SK-N-MC (cell line): ENCODE measurements around the gene FOXO1.

Experiments used
- DNase-seq: peaks from one replicate; pipeline ENCODE4 v3.0.0-alpha.2; 2011; ENCODE audit warnings: low read depth, low spot score
- H3K27ac ChIP-seq: fragments of 200-600 bp; sonication (generic); 2 replicates; pipeline ENCODE4 v1.5.1; 2016; ENCODE audit warnings: mixed run types
- H3K36me3 ChIP-seq: fragments of 200-600 bp; sonication (generic); 2 replicates; pipeline ENCODE4 v1.6.1; 2017; ENCODE audit warnings: antibody characterized with exemption, low read length, mixed read lengths; ENCODE audit not compliant: insufficient read depth
- H3K4me3 ChIP-seq: fragments of 200-600 bp; sonication (generic); 2 replicates; pipeline ENCODE4 v1.5.1; 2016
- H3K9ac ChIP-seq: fragments of 200-600 bp; sonication (generic); 2 replicates; pipeline ENCODE4 v1.8.0; 2017; ENCODE audit warnings: mixed run types, mixed read lengths; ENCODE audit not compliant: insufficient read length
- H3K9me3 ChIP-seq: fragments of 200-600 bp; sonication (generic); 2 replicates; pipeline ENCODE4 v1.6.1; 2017; ENCODE audit warnings: low read depth, mild to moderate bottlenecking, antibody characterized with exemption, low read length, moderate library complexity, mixed read lengths
- EZH2 ChIP-seq: fragments of 200-600 bp; sonication (generic); IDR thresholded peaks from one replicate; pipeline ENCODE4 v1.6.1; 2017; ENCODE audit warnings: antibody characterized with exemption
- FOXP2 ChIP-seq: optimal IDR thresholded peaks from 2 replicates; pipeline ENCODE3; 2011; ENCODE audit warnings: mild to moderate bottlenecking, moderate library complexity; ENCODE audit not compliant: insufficient read depth; ENCODE audit errors: extremely low read length, control extremely low read depth
- POLR2AphosphoS5 ChIP-seq: IDR thresholded peaks from 2 replicates; pipeline ENCODE4 v1.6.1; 2012; ENCODE audit warnings: mild to moderate bottlenecking, low read depth, low read length, borderline replicate concordance

Gene FOXO1

DNA sequence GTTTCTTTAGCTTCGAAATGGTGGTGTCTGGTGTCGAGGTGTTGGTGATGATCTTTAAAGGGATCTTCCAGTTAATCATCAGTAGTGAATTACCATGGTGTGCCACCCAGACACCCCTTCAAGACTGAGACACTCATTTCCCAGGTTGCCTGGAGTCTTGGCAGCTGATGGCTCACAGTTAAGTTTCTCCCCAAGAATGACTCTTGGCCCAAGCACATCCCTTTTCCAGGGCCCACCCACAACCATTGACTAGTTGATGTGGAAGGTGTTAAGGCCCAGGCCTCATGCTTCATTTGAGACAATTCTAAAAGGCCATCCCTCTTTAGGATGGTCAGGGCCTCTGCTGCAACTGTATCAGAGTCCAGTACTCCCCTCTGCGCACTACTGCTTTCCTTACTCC, 145.5 kb downstream of the FOXO1 start:
- Histone ChIP-seq H3K9ac (no peak overlapping the region), H3K9me3 (no peaks in the 10 kb centered on the region), H3K27ac (no peak overlapping the region), H3K4me3 (no peak overlapping the region), H3K36me3 (no peaks in the 10 kb centered on the region)
- no peak for TF ChIP-seq EZH2
- no peak for TF ChIP-seq FOXP2
- no peak for TF ChIP-seq POLR2AphosphoS5
- no peak for DNase-seq

- Histone ChIP-seq H3K9me3 (no peaks in the 10 kb centered on the region), H3K27ac (no peak overlapping the region), H3K9ac (no peak overlapping the region), H3K36me3 (no peaks in the 10 kb centered on the region), H3K4me3 (no peak overlapping the region)
- no peak for DNase-seq
- TF ChIP-seq FOXP2 (no peak), POLR2AphosphoS5 (no peak), EZH2 (no peak)
Observed at GRCh38 chr13:40519637-40520036, 146.8 kb downstream of the FOXO1 start.

- Histone ChIP-seq H3K9ac (no peak overlapping the region), H3K9me3 (no peaks in the 10 kb centered on the region), H3K27ac (no peak overlapping the region), H3K36me3 (no peaks in the 10 kb centered on the region), H3K4me3 (no peak overlapping the region)
- no peak for TF ChIP-seq EZH2
- TF ChIP-seq FOXP2 = no peak
- TF ChIP-seq POLR2AphosphoS5 = no peak
- DNase-seq = no peak
Observed at GRCh38 chr13:40518481-40518882, 148.0 kb downstream of the FOXO1 start.

DNA sequence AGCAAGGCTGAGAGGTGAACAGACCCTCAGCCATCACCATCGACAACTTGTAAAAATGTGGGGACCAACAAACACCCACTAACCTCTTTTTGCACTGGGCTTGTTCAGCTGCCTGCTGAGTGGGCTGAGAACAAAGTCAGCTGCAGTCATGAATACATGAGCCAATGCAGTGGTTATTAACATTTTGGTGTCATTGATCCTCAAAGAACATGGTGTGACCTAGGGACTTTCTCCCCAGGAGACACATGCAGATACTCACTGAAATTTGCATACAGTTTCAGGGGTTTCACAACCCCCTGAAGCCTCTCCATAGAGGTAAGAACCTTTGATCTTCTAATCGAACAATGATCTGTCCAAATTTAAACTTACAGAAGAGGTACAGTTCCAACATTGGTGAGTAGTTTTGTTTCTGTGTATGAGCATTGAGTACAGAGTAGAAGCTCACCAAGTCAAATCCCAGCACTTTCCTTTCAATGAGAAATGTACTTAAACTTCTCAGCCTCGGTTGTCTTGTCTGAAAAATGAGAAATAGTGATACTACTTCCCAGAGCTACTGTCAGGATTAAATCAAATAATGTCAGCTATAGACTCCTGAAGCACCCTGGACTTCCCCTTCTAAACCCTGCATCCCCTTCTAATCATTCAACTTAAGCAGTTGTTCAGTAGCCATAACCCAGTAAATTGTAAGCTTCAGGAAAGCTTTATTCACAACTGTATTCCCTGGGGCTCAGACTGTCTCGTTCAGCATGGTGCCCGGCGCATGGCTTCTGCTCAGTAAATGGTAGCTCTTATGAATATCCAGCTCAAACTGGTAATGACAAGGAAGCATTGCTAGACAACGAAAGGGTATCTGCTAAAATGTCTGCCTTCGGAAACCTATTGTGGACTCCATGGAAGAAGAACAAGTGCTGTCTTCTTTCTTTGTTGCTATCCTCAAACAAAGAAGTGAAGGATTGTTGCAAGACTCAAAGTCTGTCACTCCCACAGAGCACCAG, 148.7 kb downstream of the FOXO1 start:
- no peak for DNase-seq
- H3K27ac ChIP-seq = no peak overlapping the region

GRCh38 chr13:40515702-40516101, 150.7 kb downstream of the FOXO1 start:
- no peak overlapping the region for H3K4me3 ChIP-seq
- no peaks in the 10 kb centered on the region for H3K36me3 ChIP-seq
- no peaks in the 10 kb centered on the region for H3K9me3 ChIP-seq
- DNase-seq = no peak
- H3K27ac ChIP-seq = no peak overlapping the region
- TF ChIP-seq FOXP2 (no peak), EZH2 (no peak), POLR2AphosphoS5 (no peak)
- H3K9ac ChIP-seq = no peak overlapping the region

More for the DNA sequence above, 148.7 kb downstream of the FOXO1 start:
- Histone ChIP-seq H3K9ac (no peak overlapping the region), H3K36me3 (no peaks in the 10 kb centered on the region), H3K9me3 (no peaks in the 10 kb centered on the region), H3K4me3 (no peak overlapping the region)
- no peak for TF ChIP-seq EZH2
- TF ChIP-seq POLR2AphosphoS5 = no peak
- TF ChIP-seq FOXP2 = no peak

DNA sequence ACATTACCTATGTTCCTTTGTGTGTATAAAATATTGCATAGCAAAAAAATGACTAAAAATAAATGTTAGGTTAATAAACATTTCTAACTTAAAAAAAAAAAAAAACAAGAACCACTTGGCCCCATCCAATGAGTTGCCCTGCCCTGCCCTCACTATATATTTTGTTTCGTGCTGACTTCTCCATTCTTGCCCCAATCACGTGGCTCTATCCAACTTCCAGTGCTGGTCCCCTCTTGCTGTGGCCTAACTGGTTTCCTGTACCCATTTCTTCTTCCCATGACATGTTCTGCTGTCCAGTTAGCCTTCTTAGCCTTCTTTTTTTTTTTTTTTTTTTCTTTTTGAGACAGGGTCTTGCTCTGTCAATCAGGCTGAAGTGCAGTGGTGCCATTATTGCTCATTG, 151.6 kb downstream of the FOXO1 start:
- Histone ChIP-seq H3K36me3 (no peaks in the 10 kb centered on the region), H3K27ac (no peak overlapping the region), H3K4me3 (no peak overlapping the region), H3K9ac (no peak overlapping the region), H3K9me3 (no peaks in the 10 kb centered on the region)
- DNase-seq = no peak
- TF ChIP-seq FOXP2 = no peak

GRCh38 chr13:40509876-40510275, 156.6 kb downstream of the FOXO1 start:
- Histone ChIP-seq H3K27ac (no peak overlapping the region), H3K9me3 (no peaks in the 10 kb centered on the region), H3K9ac (no peak overlapping the region), H3K4me3 (no peak overlapping the region), H3K36me3 (no peaks in the 10 kb centered on the region)
- TF ChIP-seq FOXP2 = no peak
- no peak for TF ChIP-seq POLR2AphosphoS5
- TF ChIP-seq EZH2 = no peak
- DNase-seq = no peak

- Histone ChIP-seq H3K27ac (no peak overlapping the region), H3K9me3 (no peaks in the 10 kb centered on the region), H3K9ac (no peak overlapping the region), H3K36me3 (no peaks in the 10 kb centered on the region), H3K4me3 (no peak overlapping the region)
- TF ChIP-seq FOXP2 (no peak), EZH2 (no peak), POLR2AphosphoS5 (no peak)
- no peak for DNase-seq
Observed at GRCh38 chr13:40508767-40509342, 157.6 kb downstream of the FOXO1 start.

DNA sequence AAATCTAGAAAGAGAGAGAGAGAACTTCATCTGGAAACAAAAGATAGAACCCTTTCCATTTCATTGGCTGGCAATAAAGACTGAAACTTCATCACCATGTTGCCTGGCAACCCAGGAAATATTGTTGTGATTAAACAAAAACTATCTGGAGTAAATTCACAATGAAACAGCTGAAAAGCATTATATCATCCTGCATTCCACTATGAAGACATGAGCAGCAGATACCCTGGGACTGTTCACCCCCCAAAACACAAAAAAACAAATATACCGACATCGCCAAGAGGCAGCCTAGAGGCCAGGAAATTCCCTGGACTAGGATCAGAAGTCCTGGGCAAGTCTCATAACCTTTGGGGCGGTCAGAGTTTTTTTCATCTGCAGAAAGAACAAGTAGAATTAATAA, 158.3 kb downstream of the FOXO1 start:
- no peak for TF ChIP-seq POLR2AphosphoS5
- TF ChIP-seq FOXP2 = no peak
- TF ChIP-seq EZH2 = no peak
- H3K9ac ChIP-seq = no peak overlapping the region

More for the DNA sequence above, 158.3 kb downstream of the FOXO1 start:
- no peak for DNase-seq
- no peaks in the 10 kb centered on the region for H3K36me3 ChIP-seq
- no peak overlapping the region for H3K4me3 ChIP-seq
- H3K9me3 ChIP-seq = no peaks in the 10 kb centered on the region
- H3K27ac ChIP-seq = no peak overlapping the region
